Thymus (tissue), 11 donors: ENCODE data around the gene SDE2. TPM values are rescaled to one million over a fixed set of nuclear protein-coding genes. Genes with fewer than 3 reads are reported as not detected.
"Not testable (repeated sequence)": the region's sequence is repeated elsewhere in the genome, so short reads cannot be mapped to it uniquely, and the experiment has no call there.

Source experiments
- DNase-seq, 9 donors: peaks; one replicate each; pipeline ENCODE4 v3.0.0-alpha.2; 2013; ENCODE audit warnings: low spot score in 9 of 9, low read depth in 6 of 9, missing footprints in 1 of 9
- H3K27ac ChIP-seq, 2 donors: one replicate each; pipeline ENCODE4 v1.5.1; 2013; ENCODE audit warnings: control low read depth in 1 of 2, low read depth in 1 of 2, low read length in 1 of 2, mild to moderate bottlenecking in 1 of 2, moderate library complexity in 1 of 2
- H3K27me3 ChIP-seq, 2 donors: one replicate each; pipeline ENCODE4 v1.5.1; 2013; ENCODE audit warnings: low read length in 1 of 2; ENCODE audit not compliant: control insufficient read depth in 2 of 2, insufficient read depth in 1 of 2
- H3K36me3 ChIP-seq, 2 donors: one replicate each; pipeline ENCODE4 v1.5.1; 2013; ENCODE audit warnings: low read length in 1 of 2, mild to moderate bottlenecking in 1 of 2, moderate library complexity in 1 of 2; ENCODE audit not compliant: control insufficient read depth in 2 of 2, insufficient read depth in 2 of 2
- H3K4me1 ChIP-seq, 2 donors: one replicate each; pipeline ENCODE4 v1.5.1; 2013; ENCODE audit warnings: low read length in 2 of 2; ENCODE audit not compliant: control insufficient read depth in 2 of 2, insufficient read depth in 2 of 2
- H3K4me3 ChIP-seq, 2 donors: one replicate each; pipeline ENCODE4 v1.5.1; 2013; ENCODE audit warnings: low read length in 2 of 2, control low read depth in 1 of 2, mild to moderate bottlenecking in 1 of 2
- H3K9me3 ChIP-seq, 2 donors: one replicate each; pipeline ENCODE4 v1.5.1; 2013; ENCODE audit warnings: low read length in 1 of 2, mild to moderate bottlenecking in 1 of 2; ENCODE audit not compliant: control insufficient read depth in 2 of 2, insufficient read depth in 1 of 2
- WGBS: extraction: QIAGEN DNeasy Blood & Tissue Kit; methylation state at CpG from one replicate; pipeline ENCODE4 v1.1.7; 2013; 5-methylcytosine and 5-hydroxymethylcytosine counted together
- polyA plus RNA-seq: library from polyadenylated mRNA; stranded (reverse); fragments of 200-250 nt; gene quantifications from one replicate; pipeline ENCODE4 v1.2.3, GENCODE V29; 2013
- total RNA-seq: library from RNA; stranded (reverse); fragments of 120-200 nt; gene quantifications from one replicate; pipeline ENCODE4 v1.2.4, GENCODE V29; 2013
- donor health status: healthy.

Gene SDE2
- total and polyA plus RNA-seq, 2 donors: 13.8 to 29.7 TPM

DNA sequence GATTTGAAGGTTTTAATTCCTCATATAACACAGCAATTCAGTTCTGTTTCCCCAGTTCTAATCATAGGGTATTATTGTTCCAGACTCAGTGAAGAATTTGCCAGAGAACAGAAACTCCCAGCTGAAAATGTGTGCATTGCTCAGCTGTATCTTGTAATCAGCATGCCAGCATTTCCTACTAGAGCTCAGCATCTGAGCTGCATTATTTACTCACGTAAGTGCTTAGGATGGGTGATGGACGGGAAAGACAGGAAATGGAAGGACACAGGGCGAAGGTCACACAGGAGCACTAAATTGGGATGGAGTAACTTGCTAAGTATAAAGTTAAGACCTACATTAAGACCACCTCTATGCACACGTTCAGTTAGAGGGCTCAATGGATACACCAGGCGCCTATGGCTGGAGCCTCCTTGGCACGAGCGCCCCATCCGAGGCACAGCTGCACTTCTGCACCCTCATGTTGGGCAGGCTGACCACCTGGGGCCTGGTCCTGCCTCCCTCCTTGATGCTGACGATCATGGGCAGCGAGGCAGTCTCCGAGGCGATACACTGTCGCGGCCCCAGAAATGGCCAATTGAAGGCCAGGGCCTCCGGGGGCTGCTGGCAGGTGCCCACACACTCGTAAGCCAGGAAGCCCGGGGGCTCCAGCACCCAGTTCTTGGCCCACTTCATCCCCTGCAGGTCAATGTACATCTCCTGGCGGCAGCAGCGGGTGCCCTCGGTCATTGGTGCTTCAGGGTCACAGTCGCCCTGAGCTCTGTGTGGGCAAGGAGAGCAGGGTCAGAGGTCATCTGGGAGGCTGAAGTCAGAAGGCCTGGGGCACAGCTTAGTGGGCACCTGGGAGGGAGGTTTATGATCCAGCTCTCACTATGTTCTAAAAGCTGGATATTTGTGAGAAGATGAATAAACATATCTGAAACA, 61.8 kb downstream of the SDE2 start:
- no peaks in the 10 kb centered on the region for H3K9me3 ChIP-seq
- H3K27me3 ChIP-seq: peaks cover 0 to 6% of the 10 kb centered on the region in 2 donors
- H3K27ac ChIP-seq: no peak overlapping the region
- WGBS: 97% methylated on average over 21 of the region's 21 CpGs
- H3K4me1 ChIP-seq: peaks cover 0 to 2% of the 10 kb centered on the region in 2 donors
- DNase-seq: no peak
- H3K36me3 ChIP-seq: no peaks in the 10 kb centered on the region
- H3K4me3 ChIP-seq: no peak overlapping the region

DNA sequence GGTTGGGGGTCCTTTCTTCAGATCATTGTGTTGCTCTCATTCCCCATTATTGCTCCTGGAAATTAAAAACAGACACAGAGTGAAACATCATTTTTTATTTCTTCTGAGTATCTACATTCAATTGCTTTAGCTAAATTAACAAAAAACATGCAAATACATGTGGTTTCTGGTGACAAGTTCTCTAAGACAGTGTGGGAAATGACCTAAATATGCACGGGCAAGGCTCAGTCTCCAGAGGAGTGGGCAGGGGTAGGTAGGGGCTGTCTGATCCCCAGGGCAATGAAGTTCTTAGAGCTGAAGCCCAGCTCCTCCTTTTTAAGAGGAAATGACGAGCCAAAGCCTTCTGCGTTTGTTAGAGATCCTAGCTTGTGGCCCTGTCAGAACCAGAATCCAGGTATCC, 62.6 kb downstream of the SDE2 start:
- Histone ChIP-seq H3K9me3 (no peaks in the 10 kb centered on the region), H3K27me3 (peaks cover 0 to 6% of the 10 kb centered on the region in 2 donors)
- 92% methylated on average over 3 of the region's 3 CpGs for WGBS

GRCh38 chr1:225936086-225936485, 63.1 kb downstream of the SDE2 start:
- H3K27me3 ChIP-seq, H3K27ac ChIP-seq: not testable (repeated sequence)

More for the DNA sequence above, 62.6 kb downstream of the SDE2 start:
- no peak overlapping the region for H3K4me3 ChIP-seq
- no peak overlapping the region for H3K27ac ChIP-seq
- peaks cover 0 to 2% of the 10 kb centered on the region in 2 donors for H3K4me1 ChIP-seq
- no peak for DNase-seq
- no peaks in the 10 kb centered on the region for H3K36me3 ChIP-seq

GRCh38 chr1:225934711-225935110, 64.4 kb downstream of the SDE2 start:
- no peaks in the 10 kb centered on the region for H3K9me3 ChIP-seq
- H3K4me1 ChIP-seq: peaks cover 0 to 2% of the 10 kb centered on the region in 2 donors
- H3K4me3 ChIP-seq: no peak overlapping the region
- no peaks in the 10 kb centered on the region for H3K36me3 ChIP-seq
- peaks cover 0 to 6% of the 10 kb centered on the region in 2 donors for H3K27me3 ChIP-seq
- no peak overlapping the region for H3K27ac ChIP-seq
- DNase-seq: no peak
- 95% methylated on average over 5 of the region's 5 CpGs for WGBS

More at GRCh38 chr1:225936086-225936485, 63.1 kb downstream of the SDE2 start:
- not testable (repeated sequence) for H3K9me3 ChIP-seq, H3K36me3 ChIP-seq, H3K4me1 ChIP-seq, H3K4me3 ChIP-seq, DNase-seq
- 94% methylated on average over 8 of the region's 8 CpGs for WGBS

GRCh38 chr1:225933072-225933471, 66.1 kb downstream of the SDE2 start:
- H3K4me3 ChIP-seq: no peak overlapping the region
- WGBS: 98% methylated on average over 2 of the region's 2 CpGs
- no peaks in the 10 kb centered on the region for H3K9me3 ChIP-seq
- H3K27ac ChIP-seq: no peak overlapping the region
- no peaks in the 10 kb centered on the region for H3K27me3 ChIP-seq
- no peaks in the 10 kb centered on the region for H3K36me3 ChIP-seq
- H3K4me1 ChIP-seq: peaks cover 0 to 11% of the 10 kb centered on the region in 2 donors
- no peak for DNase-seq

Other genes with a start within 250 kb of the SDE2 start
- gene SRP9, start 221.5 kb downstream of the SDE2 start, total RNA-seq: 310 TPM
- 362 TPM for gene SRP9, start 221.5 kb downstream of the SDE2 start, polyA plus RNA-seq
- 9.3 TPM for gene EPHX1, start 189.2 kb downstream of the SDE2 start, total RNA-seq
- gene EPHX1, start 189.2 kb downstream of the SDE2 start, polyA plus RNA-seq: 13.3 TPM
- 19.8 TPM for gene TMEM63A, start 117.0 kb downstream of the SDE2 start, total RNA-seq
- gene TMEM63A, start 117.0 kb downstream of the SDE2 start, polyA plus RNA-seq: 38.8 TPM
- gene LEFTY1, start 110.2 kb downstream of the SDE2 start, total RNA-seq: 0.47 TPM
- gene LEFTY1, start 110.2 kb downstream of the SDE2 start, polyA plus RNA-seq: 1.2 TPM
- gene PYCR2, start 75.1 kb downstream of the SDE2 start, total RNA-seq: 50.7 TPM
- gene PYCR2, start 75.1 kb downstream of the SDE2 start, polyA plus RNA-seq: 80.7 TPM
- 0.33 TPM for gene LEFTY2, start 58.1 kb downstream of the SDE2 start, total RNA-seq
- gene LEFTY2, start 58.1 kb downstream of the SDE2 start, polyA plus RNA-seq: 1.5 TPM
- 725 TPM for gene H3-3A, start 63.4 kb upstream of the SDE2 start, total RNA-seq
- gene H3-3A, start 63.4 kb upstream of the SDE2 start, polyA plus RNA-seq: 1,694 TPM
- 21.1 TPM for gene ACBD3, start 187.4 kb upstream of the SDE2 start, total RNA-seq
- gene ACBD3, start 187.4 kb upstream of the SDE2 start, polyA plus RNA-seq: 17.9 TPM
- gene MIXL1, start 224.3 kb upstream of the SDE2 start, total RNA-seq: 0.09 TPM
- gene MIXL1, start 224.3 kb upstream of the SDE2 start, polyA plus RNA-seq: 0.30 TPM